Osteoblast (primary cell): ENCODE results near the gene YY1. TPM values are rescaled to one million over a fixed set of nuclear protein-coding genes. Genes with fewer than 3 reads are reported as not detected.

Experiments
- DNase-seq: peaks from one replicate; pipeline ENCODE4 v3.0.0; 2011; ENCODE audit warnings: low spot score, mixed read lengths; ENCODE audit not compliant: insufficient read length; ENCODE audit errors: missing footprints
- H2AFZ ChIP-seq: 2 replicates; pipeline ENCODE4 v1.6.0; 2011; ENCODE audit warnings: mild to moderate bottlenecking, low read length
- H3K27ac ChIP-seq: 2 replicates; pipeline ENCODE4 v1.5.1; 2011; ENCODE audit warnings: mild to moderate bottlenecking, low read depth, low read length, moderate library complexity
- H3K27me3 ChIP-seq: 2 replicates; pipeline ENCODE4 v1.6.0; 2012; ENCODE audit warnings: mild to moderate bottlenecking, control low read depth, inconsistent platforms, low read length, moderate library complexity; ENCODE audit not compliant: insufficient read depth
- H3K36me3 ChIP-seq: 2 replicates; pipeline ENCODE4 v1.5.1; 2011; ENCODE audit warnings: mild to moderate bottlenecking, low read length, control low read depth, moderate library complexity; ENCODE audit not compliant: insufficient read depth
- H3K4me1 ChIP-seq: 2 replicates; pipeline ENCODE4 v1.5.1; 2011; ENCODE audit warnings: mild to moderate bottlenecking, low read length, control low read depth, moderate library complexity; ENCODE audit not compliant: insufficient read depth
- H3K4me2 ChIP-seq: 2 replicates; pipeline ENCODE4 v1.6.0; 2011; ENCODE audit warnings: mild to moderate bottlenecking, low read length; ENCODE audit not compliant: insufficient read depth
- H3K4me3 ChIP-seq: fragments of 200-600 bp; sonication (generic); 3 replicates; pipeline ENCODE4 v1.5.1; 2012; ENCODE audit warnings: mild to moderate bottlenecking, low read length, inconsistent platforms; ENCODE audit not compliant: insufficient read depth
- H3K79me2 ChIP-seq: 2 replicates; pipeline ENCODE4 v1.6.0; 2012; ENCODE audit warnings: mild to moderate bottlenecking, low read length, control low read depth, inconsistent platforms; ENCODE audit not compliant: insufficient read depth
- H3K9me3 ChIP-seq: 2 replicates; pipeline ENCODE4 v1.5.1; 2011; ENCODE audit warnings: low read depth, low read length, control low read depth
- H4K20me1 ChIP-seq: 2 replicates; pipeline ENCODE4 v1.6.0; 2012; ENCODE audit warnings: mild to moderate bottlenecking, low read length, control low read depth; ENCODE audit not compliant: insufficient read depth
- CTCF ChIP-seq: IDR thresholded peaks from 2 replicates; pipeline ENCODE4 v1.5.1; 2011; ENCODE audit warnings: mild to moderate bottlenecking, low read depth, low read length, moderate library complexity; ENCODE audit errors: extremely low read depth
- total RNA-seq: library from RNA; depleted of rRNA; stranded (reverse); fragments of >200 nt; gene quantifications from 2 replicates; pipeline ENCODE4 v1.2.3, GENCODE V29; 2012

Gene YY1
- total RNA-seq, 1 donor: 45.2 TPM

DNA sequence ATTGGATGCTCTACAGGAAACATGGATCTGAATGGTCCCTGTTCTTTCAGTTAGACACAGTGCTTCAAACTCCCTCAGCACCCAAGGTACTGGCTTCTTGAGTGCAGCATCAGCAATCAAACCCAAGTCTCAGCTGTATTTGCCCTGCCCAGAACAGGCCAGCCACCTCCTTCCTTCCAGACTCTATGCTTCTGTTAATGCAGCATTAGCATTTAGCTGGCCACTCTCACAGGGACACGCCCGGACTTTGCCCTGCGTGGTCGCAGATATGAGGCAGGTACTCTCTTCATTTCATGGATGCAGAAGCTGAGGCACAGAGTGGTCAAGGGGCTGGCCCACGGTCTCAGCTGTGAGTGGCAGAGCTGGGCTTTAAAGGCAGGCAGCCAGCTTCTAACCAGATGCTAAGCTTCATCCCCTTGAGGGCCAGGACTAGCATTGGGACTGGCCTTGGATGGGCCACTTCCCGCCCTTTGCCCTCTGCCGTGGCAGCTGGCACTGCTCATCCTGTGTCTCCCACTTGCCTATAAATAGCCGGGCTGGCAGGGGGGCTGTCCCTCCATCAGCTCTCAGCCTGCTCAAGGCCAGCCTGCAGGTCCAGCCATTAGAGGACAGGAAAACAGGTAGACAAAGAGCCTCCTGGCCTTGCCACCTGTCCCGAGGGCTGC lies 82.7 kb downstream of the YY1 start:
- Histone ChIP-seq H3K27ac (no peak overlapping the region), H4K20me1 (no peaks in the 10 kb centered on the region), H3K4me1 (no peaks in the 10 kb centered on the region), H2AFZ (no peak overlapping the region), H3K4me2 (no peak overlapping the region), H3K27me3 (no peaks in the 10 kb centered on the region), H3K9me3 (no peaks in the 10 kb centered on the region), H3K4me3 (no peak overlapping the region), H3K79me2 (no peaks in the 10 kb centered on the region), H3K36me3 (no peaks in the 10 kb centered on the region)
- no peak for TF ChIP-seq CTCF
- no peak for DNase-seq

GRCh38 chr14:100322138-100322957 lies 83.4 kb downstream of the YY1 start:
- Histone ChIP-seq H3K79me2 (no peaks in the 10 kb centered on the region), H3K4me1 (no peaks in the 10 kb centered on the region), H3K36me3 (no peaks in the 10 kb centered on the region), H3K9me3 (no peaks in the 10 kb centered on the region), H2AFZ (no peak overlapping the region), H3K27ac (no peak overlapping the region), H3K27me3 (no peaks in the 10 kb centered on the region), H4K20me1 (no peaks in the 10 kb centered on the region), H3K4me3 (no peak overlapping the region), H3K4me2 (no peak overlapping the region)
- TF ChIP-seq CTCF: no peak
- no peak for DNase-seq

DNA sequence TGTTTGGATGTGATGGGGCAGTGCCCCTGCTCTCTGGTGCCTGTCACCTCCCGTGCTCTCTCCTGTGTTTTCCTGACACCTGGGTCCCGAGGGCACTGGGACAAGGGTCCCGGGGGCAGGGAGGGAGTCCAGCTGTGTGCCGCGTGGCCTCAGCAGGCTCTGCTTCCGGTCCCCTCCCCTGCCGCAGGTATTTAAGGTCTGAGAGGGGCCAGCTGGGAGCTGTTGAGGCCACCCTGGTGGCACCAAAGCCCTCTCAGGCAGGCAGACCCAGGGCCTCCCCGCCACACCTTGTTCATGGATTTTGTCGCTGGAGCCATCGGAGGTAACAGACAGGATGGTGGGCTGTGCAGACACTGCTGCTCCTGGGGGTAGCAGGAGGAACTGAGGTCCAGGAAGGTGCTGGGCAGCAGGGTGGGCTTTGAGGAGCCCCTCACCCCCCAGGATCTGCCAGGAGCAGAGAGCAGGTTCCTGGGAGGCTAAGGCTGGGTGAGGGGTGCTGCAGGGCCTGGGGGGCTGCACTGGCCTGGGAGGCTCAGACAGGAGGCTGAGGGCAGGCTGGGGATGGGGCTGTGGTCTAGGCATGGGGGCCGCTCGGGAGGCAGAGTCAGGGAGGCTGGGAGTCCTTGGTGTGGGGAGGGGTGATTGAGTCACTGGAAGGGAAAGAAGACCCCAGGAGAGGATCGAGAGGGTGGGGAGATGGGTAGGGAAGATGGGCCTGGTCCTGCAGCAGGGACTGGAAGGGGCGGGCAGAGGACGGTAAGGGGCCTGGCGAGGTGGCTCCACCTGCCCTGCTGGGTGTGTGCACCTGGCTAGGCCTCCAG lies 84.4 kb downstream of the YY1 start, which contains the start of gene SLC25A47:
Gene SLC25A47 (plus strand): TSS at position 219 of the 821 bp plus-strand sequence. CDS start 76 bp downstream, at position 295.
- H2AFZ ChIP-seq: no peak within 1 kb of the TSS
- TF ChIP-seq CTCF: no peak

More for the DNA sequence above, 84.4 kb downstream of the YY1 start, which contains the start of gene SLC25A47:
- Histone ChIP-seq H3K79me2 (no peaks in the 10 kb centered on the region), H3K36me3 (no peaks in the 10 kb centered on the region), H3K4me3 (no peak within 1 kb of the TSS), H3K27me3 (no peaks in the 10 kb centered on the region), H3K4me2 (no peak within 1 kb of the TSS), H3K4me1 (no peaks in the 10 kb centered on the region), H3K27ac (no peak within 1 kb of the TSS), H3K9me3 (no peaks in the 10 kb centered on the region), H4K20me1 (no peaks in the 10 kb centered on the region)
- DNase-seq: no peak
